ENCODE data around the gene KCNT1. TPM values are rescaled to one million over a fixed set of nuclear protein-coding genes. Genes with fewer than 3 reads are reported as not detected.

The KCNT1 gene
- total RNA-seq, 1 experiment from 2014 or later, result not detected

GRCh38 chr9:135787776-135788575, 86.0 kb downstream of the KCNT1 start:
- Histone ChIP-seq H3K27me3 (no peaks in the 10 kb centered on the region), H3K36me3 (no peaks in the 10 kb centered on the region), H3K4me3 (no peak overlapping the region), H3K9me3 (no peaks in the 10 kb centered on the region)
- DNase-seq, result no peak

- DNase-seq, result no peak
- H3K27me3 ChIP-seq, result no peaks in the 10 kb centered on the region
- no peak overlapping the region for H3K4me3 ChIP-seq
- H3K36me3 ChIP-seq, result no peaks in the 10 kb centered on the region
- no peaks in the 10 kb centered on the region for H3K9me3 ChIP-seq
These were observed 86.8 kb downstream of the KCNT1 start for GRCh38 chr9:135788576-135789300.

GRCh38 chr9:135789838-135790291, 87.9 kb downstream of the KCNT1 start:
- DNase-seq, result no peak
- Histone ChIP-seq H3K4me3 (no peak overlapping the region), H3K27me3 (no peaks in the 10 kb centered on the region), H3K36me3 (no peaks in the 10 kb centered on the region), H3K9me3 (no peaks in the 10 kb centered on the region)

GRCh38 chr9:135790356-135790755, 88.4 kb downstream of the KCNT1 start:
- no peaks in the 10 kb centered on the region for H3K27me3 ChIP-seq
- H3K4me3 ChIP-seq, result no peak overlapping the region
- DNase-seq, result no peak
- no peaks in the 10 kb centered on the region for H3K9me3 ChIP-seq
- H3K36me3 ChIP-seq, result no peaks in the 10 kb centered on the region

- no peaks in the 10 kb centered on the region for H3K36me3 ChIP-seq
- no peaks in the 10 kb centered on the region for H3K27me3 ChIP-seq
- H3K9me3 ChIP-seq, result no peaks in the 10 kb centered on the region
- no peak overlapping the region for H3K4me3 ChIP-seq
- no peak for DNase-seq
These were observed 88.9 kb downstream of the KCNT1 start for GRCh38 chr9:135790850-135791249.

GRCh38 chr9:135791431-135792267, 89.7 kb downstream of the KCNT1 start:
- no peak overlapping the region for H3K4me3 ChIP-seq
- H3K36me3 ChIP-seq, result no peaks in the 10 kb centered on the region
- DNase-seq, result no peak
- H3K9me3 ChIP-seq, result no peaks in the 10 kb centered on the region
- H3K27me3 ChIP-seq, result no peaks in the 10 kb centered on the region

GRCh38 chr9:135792268-135793128, 90.5 kb downstream of the KCNT1 start:
- H3K4me3 ChIP-seq, result no peak overlapping the region
- H3K9me3 ChIP-seq, result no peaks in the 10 kb centered on the region
- no peaks in the 10 kb centered on the region for H3K36me3 ChIP-seq
- DNase-seq, result no peak
- no peaks in the 10 kb centered on the region for H3K27me3 ChIP-seq

- DNase-seq, result no peak
- Histone ChIP-seq H3K9me3 (no peaks in the 10 kb centered on the region), H3K4me3 (no peak overlapping the region), H3K36me3 (no peaks in the 10 kb centered on the region), H3K27me3 (no peaks in the 10 kb centered on the region)
These were observed 91.5 kb downstream of the KCNT1 start for GRCh38 chr9:135793221-135794056.

- Histone ChIP-seq H3K36me3 (no peaks in the 10 kb centered on the region), H3K4me3 (no peak overlapping the region), H3K27me3 (no peaks in the 10 kb centered on the region), H3K9me3 (no peaks in the 10 kb centered on the region)
- DNase-seq, result no peak
These were observed 92.0 kb downstream of the KCNT1 start for GRCh38 chr9:135794057-135794335.

- Histone ChIP-seq H3K36me3 (no peaks in the 10 kb centered on the region), H3K27me3 (no peaks in the 10 kb centered on the region), H3K4me3 (no peak overlapping the region), H3K9me3 (no peaks in the 10 kb centered on the region)
- DNase-seq, result no peak
These were observed 92.4 kb downstream of the KCNT1 start for GRCh38 chr9:135794361-135794885.

- no peaks in the 10 kb centered on the region for H3K27me3 ChIP-seq
- no peak overlapping the region for H3K4me3 ChIP-seq
- no peak for DNase-seq
- no peaks in the 10 kb centered on the region for H3K36me3 ChIP-seq
- H3K9me3 ChIP-seq, result no peaks in the 10 kb centered on the region
These were observed 93.4 kb downstream of the KCNT1 start for GRCh38 chr9:135795391-135795790.

GRCh38 chr9:135796784-135797485, 95.0 kb downstream of the KCNT1 start:
- no peaks in the 10 kb centered on the region for H3K36me3 ChIP-seq
- peak; percentile 26 for DNase-seq
- no peaks in the 10 kb centered on the region for H3K27me3 ChIP-seq

GRCh38 chr9:135797507-135798262, 95.7 kb downstream of the KCNT1 start:
- peak; percentile 46 for DNase-seq
- no peak overlapping the region for H3K4me3 ChIP-seq
- H3K9me3 ChIP-seq, result no peaks in the 10 kb centered on the region
- H3K36me3 ChIP-seq, result no peaks in the 10 kb centered on the region
- H3K27me3 ChIP-seq, result no peaks in the 10 kb centered on the region

More at GRCh38 chr9:135796784-135797485, 95.0 kb downstream of the KCNT1 start:
- Histone ChIP-seq H3K9me3 (no peaks in the 10 kb centered on the region), H3K4me3 (no peak overlapping the region)

- H3K36me3 ChIP-seq, result no peaks in the 10 kb centered on the region
- no peaks in the 10 kb centered on the region for H3K27me3 ChIP-seq
- DNase-seq, result no peak
- no peaks in the 10 kb centered on the region for H3K9me3 ChIP-seq
- H3K4me3 ChIP-seq, result no peak overlapping the region
These were observed 96.2 kb downstream of the KCNT1 start for GRCh38 chr9:135798263-135798585.

All from MG63 (cell line).